SK-N-SH treated with all-trans-retinoic acid at 6 μM for 48 hours (cell line): ENCODE measurements around the gene GLRX5.

Experiments used
- ARNTL ChIP-seq: fragments of 450-650 bp; formaldehyde crosslinking; IDR thresholded peaks from 2 replicates; pipeline ENCODE4 v1.5.0; 2020; ENCODE audit warnings: low read depth, mild to moderate bottlenecking, moderate library complexity, borderline replicate concordance
- BACH2 ChIP-seq: fragments of 250-450 bp; sonication (Bioruptor Pico); IDR thresholded peaks from 2 replicates; pipeline ENCODE4 v1.9.0; 2021; ENCODE audit warnings: mild to moderate bottlenecking, borderline replicate concordance
- ESRRG ChIP-seq: fragments of 250-450 bp; sonication (Bioruptor Pico); IDR thresholded peaks from 2 replicates; pipeline ENCODE4 v1.6.1; 2021; ENCODE audit warnings: mild to moderate bottlenecking
- PATZ1 ChIP-seq: fragments of 250-450 bp; sonication (Bioruptor Pico); IDR thresholded peaks from 2 replicates; pipeline ENCODE4 v1.8.0; 2020; ENCODE audit warnings: mild to moderate bottlenecking, moderate library complexity, borderline replicate concordance
- RARB ChIP-seq: fragments of 250-450 bp; sonication (Bioruptor Pico); IDR thresholded peaks from 2 replicates; pipeline ENCODE4 v1.8.0; 2021; ENCODE audit warnings: mild to moderate bottlenecking, moderate library complexity
- SNAI2 ChIP-seq: fragments of 250-450 bp; sonication (Bioruptor Pico); IDR thresholded peaks from 2 replicates; pipeline ENCODE4 v1.5.0; 2020; ENCODE audit warnings: mild to moderate bottlenecking, moderate library complexity
- TCF4 ChIP-seq: fragments of 250-450 bp; sonication (Bioruptor Pico); IDR thresholded peaks from 2 replicates; pipeline ENCODE4 v1.8.0; 2021; ENCODE audit warnings: mild to moderate bottlenecking, moderate library complexity, borderline replicate concordance
- ZFP3 ChIP-seq: fragments of 250-450 bp; sonication (Bioruptor Pico); IDR thresholded peaks from 2 replicates; pipeline ENCODE4 v1.5.0; 2020; ENCODE audit warnings: mild to moderate bottlenecking, moderate library complexity
- ZFP30 ChIP-seq: fragments of 450-650 bp; formaldehyde crosslinking; IDR thresholded peaks from 2 replicates; pipeline ENCODE4 v1.5.0; 2022; ENCODE audit warnings: mild to moderate bottlenecking, moderate library complexity
- ZNF70 ChIP-seq: fragments of 450-650 bp; formaldehyde crosslinking; IDR thresholded peaks from 2 replicates; pipeline ENCODE4 v1.5.0; 2020; ENCODE audit warnings: mild to moderate bottlenecking, moderate library complexity
- ZNF8 ChIP-seq: fragments of 450-650 bp; formaldehyde crosslinking; IDR thresholded peaks from 2 replicates; pipeline ENCODE4 v1.5.0; 2020; ENCODE audit warnings: mild to moderate bottlenecking, moderate library complexity

GRCh38 chr14:95564060-95564459, 29.2 kb downstream of the GLRX5 start:
- TF ChIP-seq ZNF70 (CRISPR knock-in tag) (no peak), ZNF8 (CRISPR knock-in tag) (no peak), TCF4 (CRISPR knock-in tag) (no peak), ESRRG (CRISPR knock-in tag) (no peak), ARNTL (CRISPR knock-in tag) (no peak), ZFP30 (CRISPR knock-in tag) (no peak), SNAI2 (CRISPR knock-in tag) (no peak), RARB (CRISPR knock-in tag) (no peak), ZFP3 (CRISPR knock-in tag) (no peak), PATZ1 (CRISPR knock-in tag) (no peak), BACH2 (CRISPR knock-in tag) (no peak)
